22Rv1 (cell line): ENCODE measurements around the gene SLC1A3.

ENCODE experiments used
- ZFX ChIP-seq: fragments of 450-650 bp; IDR thresholded peaks from 2 replicates; pipeline ENCODE4 v1.6.1; 2017; ENCODE audit warnings: antibody characterized with exemption, borderline replicate concordance
- TF ChIP-seq, protein P1 (sequence below): fragments of 450-650 bp; IDR thresholded peaks from 2 replicates; pipeline ENCODE4 v1.5.1; 2017; ENCODE audit warnings: mild to moderate bottlenecking

DNA sequence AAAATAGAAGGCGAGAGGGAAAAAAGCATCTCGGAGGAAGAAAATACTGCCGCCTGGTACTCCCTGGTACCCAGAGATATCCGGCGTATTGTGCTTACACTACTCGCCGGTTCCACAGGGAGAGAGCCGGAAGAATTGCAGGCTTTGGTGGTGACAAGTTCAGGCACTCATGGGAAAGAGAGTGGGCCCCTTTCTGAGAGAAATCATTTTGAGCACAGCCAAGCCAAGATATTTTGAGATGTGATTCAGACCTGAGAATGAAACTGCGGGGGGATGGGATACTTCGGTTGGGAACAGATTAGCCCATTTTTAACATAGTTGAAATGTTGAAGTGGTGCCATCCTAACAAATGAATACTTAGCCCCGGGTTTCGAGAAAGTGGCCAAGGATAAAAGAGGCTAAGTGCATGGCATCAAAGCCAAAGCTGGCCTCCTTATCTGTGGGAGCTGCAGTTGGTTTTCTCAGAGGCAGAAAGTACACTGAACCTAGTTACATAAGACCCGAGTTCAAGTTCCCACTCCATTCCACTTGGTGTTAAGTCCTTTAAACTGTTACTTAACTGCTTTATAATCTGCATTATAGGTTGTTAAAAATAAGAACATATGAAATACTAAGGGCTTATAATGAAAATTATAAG, 62.7 kb downstream of the SLC1A3 start:
- TF ChIP-seq, protein P1, sequence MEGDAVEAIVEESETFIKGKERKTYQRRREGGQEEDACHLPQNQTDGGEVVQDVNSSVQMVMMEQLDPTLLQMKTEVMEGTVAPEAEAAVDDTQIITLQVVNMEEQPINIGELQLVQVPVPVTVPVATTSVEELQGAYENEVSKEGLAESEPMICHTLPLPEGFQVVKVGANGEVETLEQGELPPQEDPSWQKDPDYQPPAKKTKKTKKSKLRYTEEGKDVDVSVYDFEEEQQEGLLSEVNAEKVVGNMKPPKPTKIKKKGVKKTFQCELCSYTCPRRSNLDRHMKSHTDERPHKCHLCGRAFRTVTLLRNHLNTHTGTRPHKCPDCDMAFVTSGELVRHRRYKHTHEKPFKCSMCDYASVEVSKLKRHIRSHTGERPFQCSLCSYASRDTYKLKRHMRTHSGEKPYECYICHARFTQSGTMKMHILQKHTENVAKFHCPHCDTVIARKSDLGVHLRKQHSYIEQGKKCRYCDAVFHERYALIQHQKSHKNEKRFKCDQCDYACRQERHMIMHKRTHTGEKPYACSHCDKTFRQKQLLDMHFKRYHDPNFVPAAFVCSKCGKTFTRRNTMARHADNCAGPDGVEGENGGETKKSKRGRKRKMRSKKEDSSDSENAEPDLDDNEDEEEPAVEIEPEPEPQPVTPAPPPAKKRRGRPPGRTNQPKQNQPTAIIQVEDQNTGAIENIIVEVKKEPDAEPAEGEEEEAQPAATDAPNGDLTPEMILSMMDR: no peak
- TF ChIP-seq ZFX: no peak
